KMS-11 (cell line): Measurements from ENCODE around the gene CD69.
A peak's percentile ranks its signal among the peaks of the same experiment; 100 is the strongest.
"Not testable (repeated sequence)": the region's sequence is repeated elsewhere in the genome, so short reads cannot be mapped to it uniquely, and the experiment has no call there.

Source experiments
- H2AFZ ChIP-seq: fragments of 200-600 bp; sonication (generic); 2 replicates; pipeline ENCODE4 v1.6.1; 2016; ENCODE audit warnings: antibody characterized with exemption, mixed run types, low read depth
- H3K27ac ChIP-seq: fragments of 200-600 bp; sonication (generic); 2 replicates; pipeline ENCODE4 v1.6.1; 2016; ENCODE audit warnings: mild to moderate bottlenecking, mixed run types
- H3K27me3 ChIP-seq: fragments of 200-600 bp; sonication (generic); 2 replicates; pipeline ENCODE4 v1.6.1; 2017; ENCODE audit warnings: mild to moderate bottlenecking, low read depth, mixed run types, moderate library complexity; ENCODE audit not compliant: insufficient read depth
- H3K36me3 ChIP-seq: fragments of 200-600 bp; sonication (generic); 2 replicates; pipeline ENCODE4 v1.6.1; 2017; ENCODE audit warnings: mild to moderate bottlenecking, mixed run types; ENCODE audit not compliant: insufficient read depth
- H3K4me1 ChIP-seq: fragments of 200-600 bp; sonication (generic); 2 replicates; pipeline ENCODE4 v1.6.1; 2016; ENCODE audit warnings: mild to moderate bottlenecking, low read depth, mixed run types; ENCODE audit not compliant: poor library complexity, severe bottlenecking
- H3K4me2 ChIP-seq: fragments of 200-600 bp; sonication (generic); 2 replicates; pipeline ENCODE4 v1.7.0; 2016; ENCODE audit warnings: mild to moderate bottlenecking, mixed run types
- H3K4me3 ChIP-seq: fragments of 200-600 bp; sonication (generic); IDR thresholded peaks from 2 replicates; pipeline ENCODE4 v1.6.1; 2017; ENCODE audit warnings: low read depth, low read length, mixed read lengths; ENCODE audit not compliant: insufficient read depth
- H3K79me2 ChIP-seq: fragments of 200-600 bp; sonication (generic); 2 replicates; pipeline ENCODE4 v1.6.1; 2016; ENCODE audit warnings: low read depth, mixed run types; ENCODE audit not compliant: insufficient read depth
- H3K9ac ChIP-seq: fragments of 200-600 bp; sonication (generic); 2 replicates; pipeline ENCODE4 v1.6.1; 2016; ENCODE audit warnings: mild to moderate bottlenecking, mixed run types
- H4K20me1 ChIP-seq: fragments of 200-600 bp; sonication (generic); 2 replicates; pipeline ENCODE4 v1.6.1; 2016; ENCODE audit warnings: mild to moderate bottlenecking, mixed run types; ENCODE audit not compliant: insufficient read depth
- TF ChIP-seq, protein P1 (sequence below): fragments of 200-600 bp; sonication (generic); conservative IDR thresholded peaks from 2 replicates; pipeline ENCODE4 v1.6.1; 2017; ENCODE audit warnings: low read depth, mild to moderate bottlenecking, antibody characterized with exemption, low read length, moderate library complexity, mixed read lengths

Gene CD69

DNA sequence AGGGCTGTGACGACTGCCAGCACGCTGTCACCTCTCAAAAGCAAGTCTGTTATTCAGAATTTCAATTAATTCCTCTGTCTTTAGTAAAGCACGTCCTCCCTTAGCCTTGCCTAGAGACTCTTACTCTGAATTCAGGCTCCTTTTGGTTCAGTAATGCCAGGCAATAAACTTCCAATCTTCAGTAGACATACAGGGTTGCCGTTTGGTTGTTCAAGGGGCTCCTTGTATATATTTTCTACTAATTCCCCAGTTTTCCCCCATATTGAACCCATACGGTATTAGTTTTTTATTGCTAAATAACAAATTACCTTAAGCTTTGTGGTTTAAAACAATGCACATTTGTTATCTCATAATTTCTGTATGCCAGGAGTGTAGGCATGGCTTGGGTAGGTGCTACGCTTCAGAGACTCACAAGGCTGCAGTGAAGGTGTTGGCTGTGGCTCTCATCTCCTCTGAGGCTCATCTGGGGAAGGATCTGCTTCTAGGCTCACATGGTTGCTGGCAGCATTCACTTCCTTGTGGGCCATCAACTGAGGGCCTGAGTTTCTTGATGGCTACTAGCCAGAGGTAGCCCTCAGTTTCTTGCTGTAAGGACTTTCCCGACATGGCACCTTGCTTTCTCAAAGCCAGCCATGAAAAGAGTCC lies 20.5 kb downstream of the CD69 start:
- H3K79me2 ChIP-seq = no peaks in the 10 kb centered on the region
- no peak overlapping the region for H2AFZ ChIP-seq
- H3K4me1 ChIP-seq = peaks cover 55% of the 10 kb centered on the region
- no peaks in the 10 kb centered on the region for H3K36me3 ChIP-seq
- H3K27me3 ChIP-seq = no peaks in the 10 kb centered on the region
- no peak overlapping the region for H3K4me2 ChIP-seq
- TF ChIP-seq, protein P1, sequence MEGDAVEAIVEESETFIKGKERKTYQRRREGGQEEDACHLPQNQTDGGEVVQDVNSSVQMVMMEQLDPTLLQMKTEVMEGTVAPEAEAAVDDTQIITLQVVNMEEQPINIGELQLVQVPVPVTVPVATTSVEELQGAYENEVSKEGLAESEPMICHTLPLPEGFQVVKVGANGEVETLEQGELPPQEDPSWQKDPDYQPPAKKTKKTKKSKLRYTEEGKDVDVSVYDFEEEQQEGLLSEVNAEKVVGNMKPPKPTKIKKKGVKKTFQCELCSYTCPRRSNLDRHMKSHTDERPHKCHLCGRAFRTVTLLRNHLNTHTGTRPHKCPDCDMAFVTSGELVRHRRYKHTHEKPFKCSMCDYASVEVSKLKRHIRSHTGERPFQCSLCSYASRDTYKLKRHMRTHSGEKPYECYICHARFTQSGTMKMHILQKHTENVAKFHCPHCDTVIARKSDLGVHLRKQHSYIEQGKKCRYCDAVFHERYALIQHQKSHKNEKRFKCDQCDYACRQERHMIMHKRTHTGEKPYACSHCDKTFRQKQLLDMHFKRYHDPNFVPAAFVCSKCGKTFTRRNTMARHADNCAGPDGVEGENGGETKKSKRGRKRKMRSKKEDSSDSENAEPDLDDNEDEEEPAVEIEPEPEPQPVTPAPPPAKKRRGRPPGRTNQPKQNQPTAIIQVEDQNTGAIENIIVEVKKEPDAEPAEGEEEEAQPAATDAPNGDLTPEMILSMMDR = no peak
- H3K9ac ChIP-seq = no peak overlapping the region
- no peak overlapping the region for H3K4me3 ChIP-seq
- no peak overlapping the region for H3K27ac ChIP-seq
- no peaks in the 10 kb centered on the region for H4K20me1 ChIP-seq

DNA sequence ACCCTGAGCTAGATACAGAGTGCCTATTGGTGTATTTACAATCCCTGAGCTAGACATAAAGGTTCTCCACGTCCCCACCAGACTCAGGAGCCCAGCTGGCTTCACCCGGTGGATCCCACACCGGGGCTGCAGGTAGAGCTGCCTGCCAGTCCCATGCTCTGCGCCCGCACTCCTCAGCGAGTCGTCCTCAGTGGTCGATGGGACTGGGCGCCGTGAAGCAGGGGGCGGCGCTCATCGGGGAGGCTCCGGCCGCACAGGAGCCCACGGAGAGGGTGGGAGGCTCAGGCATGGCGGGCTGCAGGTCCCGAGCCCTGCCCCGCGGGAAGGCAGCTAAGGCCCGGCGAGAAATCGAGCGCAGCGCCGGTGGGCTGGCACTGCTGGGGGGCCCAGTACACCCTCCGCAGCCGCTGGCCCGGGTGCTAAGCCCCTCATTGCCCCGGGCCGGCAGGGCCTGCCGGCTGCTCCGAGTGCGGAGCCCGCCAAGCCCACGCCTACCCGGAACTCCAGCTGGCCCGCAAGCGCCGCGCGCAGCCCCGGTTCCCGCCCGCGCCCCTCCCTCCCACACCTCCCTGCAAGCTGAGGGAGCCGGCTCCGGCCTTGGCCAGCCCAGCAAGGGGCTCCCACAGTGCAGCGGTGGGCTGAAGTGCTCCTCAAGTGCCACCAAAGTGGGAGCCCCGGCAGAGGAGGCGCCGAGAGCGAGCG lies 21.1 kb downstream of the CD69 start:
- H3K4me2 ChIP-seq, H3K27ac ChIP-seq, H3K9ac ChIP-seq, H3K27me3 ChIP-seq, H4K20me1 ChIP-seq, H3K36me3 ChIP-seq, H2AFZ ChIP-seq, H3K4me3 ChIP-seq, H3K79me2 ChIP-seq: not testable (repeated sequence)
- peaks cover 55% of the 10 kb centered on the region for H3K4me1 ChIP-seq

DNA sequence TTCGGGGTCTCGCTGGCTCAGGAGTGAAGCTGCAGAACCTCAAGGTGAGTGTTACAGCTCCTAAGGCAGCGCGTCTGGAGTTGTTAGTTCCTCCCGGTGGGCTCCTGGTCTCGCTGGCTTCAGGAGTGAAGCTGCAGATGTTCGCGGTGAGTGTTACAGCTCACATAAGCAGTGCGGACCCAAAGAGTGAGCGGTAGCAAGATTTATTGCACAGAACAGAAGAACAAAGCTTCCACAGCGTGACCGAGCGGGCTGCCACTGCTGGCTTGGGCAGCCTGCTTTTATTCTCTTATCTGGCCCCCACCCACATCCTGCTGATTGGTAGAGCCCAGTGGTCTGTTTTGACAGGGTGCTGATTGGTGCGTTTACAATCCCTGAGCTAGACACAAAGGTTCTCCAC lies 21.8 kb downstream of the CD69 start:
- not testable (repeated sequence) for H3K4me3 ChIP-seq, H3K9ac ChIP-seq, H2AFZ ChIP-seq, H3K27me3 ChIP-seq, H3K27ac ChIP-seq, H4K20me1 ChIP-seq, H3K4me2 ChIP-seq, H3K36me3 ChIP-seq, H3K79me2 ChIP-seq
- peaks cover 54% of the 10 kb centered on the region for H3K4me1 ChIP-seq

DNA sequence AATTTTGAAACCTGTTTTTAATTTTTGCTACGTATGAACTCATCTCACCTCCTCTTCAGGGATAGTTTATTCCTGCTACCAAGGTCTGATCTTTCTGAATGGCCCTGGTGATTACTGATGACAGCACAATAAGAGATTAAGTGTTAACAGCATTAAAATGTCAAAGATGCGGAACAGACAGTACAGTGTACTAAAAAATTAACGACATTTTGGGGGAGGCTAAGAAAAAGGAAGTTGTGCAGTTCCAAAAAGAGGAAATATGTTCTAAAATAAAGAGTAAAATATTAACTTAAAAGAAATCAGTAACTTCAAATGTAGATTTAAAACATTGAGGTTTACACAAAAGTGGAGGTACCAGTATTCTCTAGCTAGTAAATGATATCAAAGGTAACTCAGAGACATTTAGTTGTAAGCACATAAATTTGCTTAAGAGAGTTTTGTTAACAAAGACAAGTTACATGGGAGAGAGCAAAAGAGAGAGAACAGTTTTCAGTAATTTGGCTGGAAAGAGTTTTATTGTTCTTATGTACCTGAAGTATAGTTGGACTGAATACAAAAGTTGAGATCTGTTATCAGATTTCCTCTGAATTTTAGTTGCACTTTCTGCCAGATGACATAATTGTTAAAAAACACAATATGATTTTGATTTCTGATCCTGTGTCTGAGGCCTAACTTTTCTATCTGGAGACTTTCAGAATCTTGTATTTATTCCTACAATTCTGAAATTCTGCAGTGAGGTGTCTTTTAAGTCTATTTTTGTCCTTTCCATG lies 23.6 kb downstream of the CD69 start:
- TF ChIP-seq, protein P1 = no peak
- Histone ChIP-seq H3K36me3 (no peaks in the 10 kb centered on the region), H3K27me3 (no peaks in the 10 kb centered on the region), H3K27ac (no peak overlapping the region), H2AFZ (no peak overlapping the region), H3K4me2 (0 out of 2 replicates have a peak overlapping the region, but pooled peaks have one; percentile 13), H3K79me2 (no peaks in the 10 kb centered on the region), H3K4me1 (peaks cover 46% of the 10 kb centered on the region), H4K20me1 (no peaks in the 10 kb centered on the region), H3K4me3 (no peak overlapping the region), H3K9ac (no peak overlapping the region)

DNA sequence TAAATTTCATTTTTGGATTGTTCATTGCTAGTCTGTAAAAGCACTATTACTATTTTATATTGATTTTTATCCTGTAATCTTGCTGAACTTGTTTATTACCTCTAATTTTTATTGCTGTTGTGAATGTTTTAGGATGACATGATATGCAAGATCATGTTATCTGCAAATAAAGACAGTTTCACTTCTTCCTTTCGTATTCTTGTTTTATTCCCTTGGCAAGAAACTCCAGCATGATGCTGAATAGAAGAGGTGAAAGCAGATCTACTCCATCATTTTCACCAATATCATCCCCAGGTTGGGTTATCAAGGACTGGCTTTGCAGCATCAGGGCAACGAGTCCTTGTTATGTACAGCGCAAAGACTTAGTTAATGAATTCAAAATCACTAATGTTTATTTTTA lies 25.1 kb downstream of the CD69 start:
- Histone ChIP-seq H3K4me2 (no peak overlapping the region), H3K4me1 (peaks cover 46% of the 10 kb centered on the region)

More for the DNA sequence above, 25.1 kb downstream of the CD69 start:
- no peak overlapping the region for H3K27ac ChIP-seq
- H3K9ac ChIP-seq = no peak overlapping the region
- H3K36me3 ChIP-seq = no peaks in the 10 kb centered on the region
- TF ChIP-seq, protein P1 = no peak
- H4K20me1 ChIP-seq = no peaks in the 10 kb centered on the region
- no peak overlapping the region for H2AFZ ChIP-seq
- H3K79me2 ChIP-seq = no peaks in the 10 kb centered on the region
- H3K4me3 ChIP-seq = no peak overlapping the region
- no peaks in the 10 kb centered on the region for H3K27me3 ChIP-seq
